ENCODE results near the gene TEX22.

The TEX22 gene

DNA sequence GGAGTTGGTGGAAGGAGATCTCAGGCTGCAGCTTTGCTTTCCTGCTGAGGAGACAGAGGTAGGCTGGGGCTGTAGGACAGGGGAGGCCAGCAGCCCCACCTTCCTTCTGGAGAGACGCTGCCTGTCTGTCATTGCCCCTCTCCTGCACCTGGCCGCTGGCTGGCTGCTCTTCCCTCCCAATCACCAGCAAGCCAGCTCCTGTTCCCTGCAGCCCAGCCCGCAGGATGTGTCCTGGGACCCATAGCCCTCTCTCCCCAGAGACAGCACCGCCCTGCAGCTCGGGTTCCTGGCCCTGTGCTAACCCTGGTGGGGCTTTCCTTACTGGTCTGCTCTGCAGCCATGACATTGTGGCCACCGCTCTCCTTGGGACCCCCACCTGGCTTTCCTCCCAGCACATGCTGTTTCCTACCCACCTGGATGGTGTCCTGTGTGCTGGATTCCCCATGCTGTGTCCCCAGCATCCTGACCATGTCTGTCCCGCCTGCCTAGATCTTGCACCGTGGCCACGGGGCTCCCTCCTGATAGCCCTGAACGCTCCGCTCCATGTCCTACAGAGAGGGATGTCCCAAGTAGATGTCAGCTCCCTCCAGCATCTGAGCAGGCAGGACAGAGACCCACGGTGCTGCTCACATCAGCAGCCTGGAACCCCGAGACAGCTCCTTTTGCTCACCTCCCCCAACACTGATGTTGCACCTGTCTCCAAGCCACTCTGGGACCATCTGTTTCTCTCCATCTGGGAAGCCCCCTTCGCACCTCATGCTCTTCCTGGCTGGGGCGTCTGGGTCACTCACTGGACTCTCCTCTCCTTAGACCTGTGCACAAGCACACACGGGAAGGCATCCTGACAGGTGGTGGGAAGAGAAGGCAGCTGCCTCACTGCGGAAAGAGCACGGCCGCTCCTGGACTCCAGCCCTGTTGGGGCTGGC is 20.2 kb downstream of the TEX22 start:
- Histone ChIP-seq H3K27ac (ENCODE audit: low read length) (no peak overlapping the region), H3K9me2 (replicated peaks; ENCODE audit: insufficient read depth, low read length) (no peaks in the 10 kb centered on the region), H2AFZ (ENCODE audit: low read length) (0 out of 2 replicates have a peak overlapping the region, but pooled peaks have one; percentile 89), H3F3A (ENCODE audit: insufficient read depth, low read length) (no peaks in the 10 kb centered on the region), H3K4me3 (ENCODE audit: low read length) (no peak overlapping the region), H4K20me1 (ENCODE audit: insufficient read depth, low read length) (no peaks in the 10 kb centered on the region), H3K9me3 (replicated peaks; ENCODE audit: insufficient read depth, low read length) (no peaks in the 10 kb centered on the region), H3K79me2 (ENCODE audit: low read length) (peaks cover 29% of the 10 kb centered on the region), H3K36me3 (replicated peaks; ENCODE audit: insufficient read depth, low read length) (no peaks in the 10 kb centered on the region), H3K9ac (ENCODE audit: low read length) (no peak overlapping the region; the same call in 1 of the 2 replicates), H3K4me1 (ENCODE audit: low read length) (no peaks in the 10 kb centered on the region), H3K27me3 (replicated peaks; ENCODE audit: insufficient read depth, low read length) (no peaks in the 10 kb centered on the region; the same call in 1 of the 2 replicates), H3K4me2 (ENCODE audit: low read depth, low read length) (peak overlapping the region; percentile 77; the same call in 1 of the 2 replicates)
- DNase-seq = no peak
- no peak for TF ChIP-seq EZH2phosphoT487 (IDR thresholded peaks at IDR 0.05; ENCODE audit: low read length)
- TF ChIP-seq, protein P1, sequence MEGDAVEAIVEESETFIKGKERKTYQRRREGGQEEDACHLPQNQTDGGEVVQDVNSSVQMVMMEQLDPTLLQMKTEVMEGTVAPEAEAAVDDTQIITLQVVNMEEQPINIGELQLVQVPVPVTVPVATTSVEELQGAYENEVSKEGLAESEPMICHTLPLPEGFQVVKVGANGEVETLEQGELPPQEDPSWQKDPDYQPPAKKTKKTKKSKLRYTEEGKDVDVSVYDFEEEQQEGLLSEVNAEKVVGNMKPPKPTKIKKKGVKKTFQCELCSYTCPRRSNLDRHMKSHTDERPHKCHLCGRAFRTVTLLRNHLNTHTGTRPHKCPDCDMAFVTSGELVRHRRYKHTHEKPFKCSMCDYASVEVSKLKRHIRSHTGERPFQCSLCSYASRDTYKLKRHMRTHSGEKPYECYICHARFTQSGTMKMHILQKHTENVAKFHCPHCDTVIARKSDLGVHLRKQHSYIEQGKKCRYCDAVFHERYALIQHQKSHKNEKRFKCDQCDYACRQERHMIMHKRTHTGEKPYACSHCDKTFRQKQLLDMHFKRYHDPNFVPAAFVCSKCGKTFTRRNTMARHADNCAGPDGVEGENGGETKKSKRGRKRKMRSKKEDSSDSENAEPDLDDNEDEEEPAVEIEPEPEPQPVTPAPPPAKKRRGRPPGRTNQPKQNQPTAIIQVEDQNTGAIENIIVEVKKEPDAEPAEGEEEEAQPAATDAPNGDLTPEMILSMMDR (IDR thresholded peaks at IDR 0.05; ENCODE audit: low read length) = no peak
- TF ChIP-seq EZH2 (optimal IDR thresholded peaks at IDR 0.05; ENCODE audit: low read depth, low read length) = no peak

DNA sequence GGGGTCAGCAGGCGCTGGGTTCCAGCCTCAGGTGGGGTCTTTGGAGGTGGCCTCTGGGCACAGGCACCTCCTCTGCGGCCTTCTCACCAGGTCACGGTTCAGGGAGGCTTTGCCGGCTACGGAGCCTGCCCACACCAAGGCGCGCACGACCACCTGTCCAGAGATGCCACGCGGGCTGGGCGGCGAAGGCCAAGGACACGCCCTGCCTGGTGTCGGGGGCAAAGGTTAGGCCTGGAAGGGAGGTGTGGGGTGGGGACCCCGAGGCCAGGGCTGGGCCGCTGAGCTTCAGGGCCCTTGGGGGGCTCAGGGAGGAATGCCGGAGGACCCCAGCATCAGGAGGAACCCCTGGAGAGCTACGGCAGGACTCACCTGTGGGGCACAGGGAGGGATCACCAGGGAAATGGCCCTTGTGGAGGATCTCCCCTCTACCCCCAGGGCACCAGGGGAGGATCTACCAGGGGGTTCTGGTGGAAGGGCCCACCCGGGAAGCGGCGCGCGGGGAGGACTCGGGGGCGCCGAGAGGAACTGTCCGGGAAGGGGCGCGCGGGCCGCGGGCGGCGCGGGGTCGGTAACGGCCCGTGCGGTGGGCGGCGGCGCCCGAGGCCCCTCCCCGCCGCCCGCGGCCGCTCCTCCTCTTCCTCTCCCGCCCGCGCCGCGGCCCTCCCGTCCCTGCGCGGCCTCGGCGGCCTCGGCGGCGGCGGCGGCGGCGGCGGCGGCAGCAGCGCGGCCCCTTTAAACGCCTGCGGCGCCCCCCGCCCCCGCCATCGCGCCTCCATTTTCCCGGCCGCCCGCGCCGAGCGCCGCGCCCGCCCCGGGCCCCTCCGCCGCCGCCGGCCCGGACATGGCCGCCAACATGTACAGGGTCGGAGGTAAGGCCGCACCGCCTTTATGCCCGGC is 21.1 kb downstream of the TEX22 start, which contains the start of gene MTA1:
Gene MTA1, plus strand, starts transcription at position 633 of the 897 bp plus-strand sequence. Its CDS starts 209 bp downstream, at position 842.
- H3K27ac ChIP-seq (ENCODE audit: low read length) = no peak within 1 kb of the TSS
- no peaks in the 10 kb centered on the region for H3K36me3 ChIP-seq (replicated peaks; ENCODE audit: insufficient read depth, low read length)
- H3K9me3 ChIP-seq (replicated peaks; ENCODE audit: insufficient read depth, low read length) = no peaks in the 10 kb centered on the region
- no peak for DNase-seq
- H3K27me3 ChIP-seq (replicated peaks; ENCODE audit: insufficient read depth, low read length) = no peaks in the 10 kb centered on the region; the same call in 1 of the 2 replicates
- peaks cover 34% of the 10 kb centered on the region for H3K79me2 ChIP-seq (ENCODE audit: low read length)
- no peaks in the 10 kb centered on the region for H3F3A ChIP-seq (ENCODE audit: insufficient read depth, low read length)
- no peaks in the 10 kb centered on the region for H4K20me1 ChIP-seq (ENCODE audit: insufficient read depth, low read length)
- peak within 1 kb of the TSS; percentile 89 for H2AFZ ChIP-seq (ENCODE audit: low read length)
- TF ChIP-seq EZH2phosphoT487 (IDR thresholded peaks at IDR 0.05; ENCODE audit: low read length) (no peak), EZH2 (optimal IDR thresholded peaks at IDR 0.05; ENCODE audit: low read depth, low read length) (no peak)
- TF ChIP-seq, protein P1 (IDR thresholded peaks at IDR 0.05; ENCODE audit: low read length) = no peak
- H3K9ac ChIP-seq (ENCODE audit: low read length) = peak within 1 kb of the TSS; percentile 66; the same call in 1 of the 2 replicates
- peak within 1 kb of the TSS; percentile 77 for H3K4me2 ChIP-seq (ENCODE audit: low read depth, low read length)
- H3K4me1 ChIP-seq (ENCODE audit: low read length) = no peaks in the 10 kb centered on the region
- H3K4me3 ChIP-seq (ENCODE audit: low read length) = peak within 1 kb of the TSS; percentile 64
- no peaks in the 10 kb centered on the region for H3K9me2 ChIP-seq (replicated peaks; ENCODE audit: insufficient read depth, low read length)

DNA sequence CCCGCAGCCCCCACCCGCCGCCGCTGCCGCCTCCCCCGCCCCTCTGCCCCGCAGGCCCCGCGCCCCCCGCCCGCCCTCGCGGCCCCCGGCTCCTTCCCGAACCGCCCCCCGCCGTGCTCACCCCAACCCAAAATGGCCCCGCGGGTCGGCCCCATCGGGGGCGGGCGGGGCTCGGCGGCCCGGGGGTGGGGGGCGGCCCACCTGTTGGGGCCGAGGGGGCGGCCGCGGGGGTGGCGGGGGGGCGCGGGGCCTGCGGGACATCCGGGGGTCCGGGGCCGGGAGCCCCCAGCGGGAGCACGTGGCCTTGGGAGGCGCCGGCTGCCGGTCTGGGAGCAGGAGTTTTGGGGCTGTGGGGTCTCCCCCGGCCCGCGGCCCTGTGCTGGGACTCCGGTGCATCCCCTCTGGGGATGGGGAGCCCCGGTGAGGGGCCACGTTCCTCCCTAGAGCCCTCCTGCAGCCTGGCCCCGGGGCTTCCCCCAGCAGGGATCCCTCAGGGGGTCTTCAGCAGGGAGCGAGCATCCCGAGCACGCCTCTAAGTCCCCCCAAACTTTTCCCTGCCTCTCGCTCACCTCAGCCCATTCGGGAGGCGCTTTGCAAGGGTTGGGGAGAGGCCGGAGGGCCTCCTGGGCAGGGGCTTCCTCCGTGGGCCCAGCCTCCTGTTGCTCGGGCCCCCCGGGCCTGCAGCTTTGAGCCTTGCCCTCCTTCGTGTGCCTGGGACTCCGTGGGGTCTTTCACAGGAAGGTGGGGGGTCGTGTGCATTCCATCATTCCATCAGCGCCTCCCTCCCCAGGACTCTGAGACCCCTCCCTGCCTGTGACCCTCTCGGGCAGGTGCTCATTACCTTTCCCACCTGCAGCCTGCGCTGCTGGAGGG is 22.0 kb downstream of the TEX22 start:
- Histone ChIP-seq H2AFZ (ENCODE audit: low read length) (no peak overlapping the region), H3K27me3 (replicated peaks; ENCODE audit: insufficient read depth, low read length) (no peaks in the 10 kb centered on the region), H3K36me3 (replicated peaks; ENCODE audit: insufficient read depth, low read length) (no peaks in the 10 kb centered on the region), H3K4me1 (ENCODE audit: low read length) (no peaks in the 10 kb centered on the region), H3K9me2 (replicated peaks; ENCODE audit: insufficient read depth, low read length) (no peaks in the 10 kb centered on the region), H3K4me2 (ENCODE audit: low read depth, low read length) (peak overlapping the region; percentile 63), H3K4me3 (ENCODE audit: low read length) (peak overlapping the region; percentile 64), H3K9ac (ENCODE audit: low read length) (peak overlapping the region; percentile 66; the same call in 1 of the 2 replicates), H4K20me1 (ENCODE audit: insufficient read depth, low read length) (no peaks in the 10 kb centered on the region), H3K9me3 (replicated peaks; ENCODE audit: insufficient read depth, low read length) (no peaks in the 10 kb centered on the region), H3K79me2 (ENCODE audit: low read length) (peaks cover 34% of the 10 kb centered on the region), H3K27ac (ENCODE audit: low read length) (no peak overlapping the region), H3F3A (ENCODE audit: insufficient read depth, low read length) (no peaks in the 10 kb centered on the region)
- no peak for DNase-seq
- no peak for TF ChIP-seq EZH2phosphoT487 (IDR thresholded peaks at IDR 0.05; ENCODE audit: low read length)
- TF ChIP-seq, protein P1 (IDR thresholded peaks at IDR 0.05; ENCODE audit: low read length) = no peak
- no peak for TF ChIP-seq EZH2 (optimal IDR thresholded peaks at IDR 0.05; ENCODE audit: low read depth, low read length)

All from MM.1S (cell line).